ENCODE measurements around the gene LARP1. TPM values are rescaled to one million over a fixed set of nuclear protein-coding genes. Genes with fewer than 3 reads are reported as not detected.

LARP1 gene
- total and polyA plus RNA-seq, 9 of the 15 experiments (the other 6 are each of a cell fraction or from before 2014, with no cell fraction given) = 22.6 to 300 (median 92.0) TPM

DNA sequence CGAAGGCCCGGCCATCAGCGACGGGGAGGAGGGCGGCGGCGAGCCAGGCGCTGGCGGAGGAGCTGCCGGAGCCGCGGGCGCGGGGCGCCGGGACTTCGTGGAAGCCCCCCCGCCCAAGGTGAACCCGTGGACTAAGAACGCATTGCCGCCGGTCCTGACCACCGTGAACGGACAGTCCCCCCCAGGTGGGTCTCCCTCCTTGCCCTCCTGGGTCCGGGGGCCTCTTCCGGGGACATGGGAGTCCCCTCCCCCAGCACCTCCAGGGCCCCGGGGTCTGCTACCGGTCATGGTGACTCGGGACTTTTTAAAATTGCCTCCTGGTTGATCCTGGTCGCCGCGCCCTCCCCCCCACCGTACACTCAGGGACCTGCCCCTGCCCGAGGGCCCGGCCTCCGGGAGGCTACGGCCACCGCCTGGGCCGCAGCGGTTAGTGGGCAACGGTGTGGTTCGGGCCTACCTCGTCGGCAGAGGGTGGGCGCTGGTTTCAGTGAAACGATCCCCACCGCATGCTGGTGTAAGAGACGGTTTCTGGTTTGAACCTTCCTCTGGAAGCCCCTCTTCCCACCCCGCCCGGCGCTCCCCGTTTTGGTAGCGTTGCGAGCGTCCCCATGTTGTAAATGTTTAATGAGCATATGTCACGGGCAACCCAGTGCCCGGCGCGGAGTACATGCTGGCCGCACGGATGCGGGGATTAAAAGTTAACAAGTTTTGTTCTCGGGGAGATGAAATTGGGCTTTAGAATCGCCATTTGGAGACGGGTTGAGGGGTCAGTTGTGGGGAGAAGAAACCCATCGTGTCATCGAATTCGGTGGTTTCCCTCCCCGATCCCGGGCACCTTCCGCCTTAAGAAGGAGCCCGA lies 1.1 kb downstream of the LARP1 start (continued):
- TF ChIP-seq TSC22D4 (tag; IDR thresholded peaks at IDR 0.05) = no peak
- no peak for TF ChIP-seq BRCA1 (IDR thresholded peaks at IDR 0.05)
- TF ChIP-seq BRCA1 (CRISPR knock-in tag; IDR thresholded peaks at IDR 0.05) = no peak
- TF ChIP-seq NR2F6 (CRISPR knock-in tag; IDR thresholded peaks at IDR 0.05) = no peak
- TF ChIP-seq SP2 (IDR thresholded peaks at IDR 0.05; ENCODE audit: extremely low read depth, low read depth, low read length, poor library complexity, severe bottlenecking) = no peak
- TF ChIP-seq ZNF318 (IDR thresholded peaks at IDR 0.05; ENCODE audit: borderline replicate concordance in 1 of 2, low read depth in 1 of 2) = no peak
- TF ChIP-seq E2F3 (CRISPR knock-in tag; IDR thresholded peaks at IDR 0.05) = no peak
- TF ChIP-seq TCF3 (CRISPR knock-in tag; IDR thresholded peaks at IDR 0.05) = no peak
- no peak for TF ChIP-seq NRF1 (conservative IDR thresholded peaks at IDR 0.05 in 1 of 2, IDR thresholded peaks at IDR 0.05 in 1 of 2)
- no peak for TF ChIP-seq HMG20B (CRISPR knock-in tag; IDR thresholded peaks at IDR 0.05)
- TF ChIP-seq FOXO4 (CRISPR knock-in tag; IDR thresholded peaks at IDR 0.05) = no peak
- TF ChIP-seq KLF10 (CRISPR knock-in tag; IDR thresholded peaks at IDR 0.05) = no peak
- TF ChIP-seq, protein P1, sequence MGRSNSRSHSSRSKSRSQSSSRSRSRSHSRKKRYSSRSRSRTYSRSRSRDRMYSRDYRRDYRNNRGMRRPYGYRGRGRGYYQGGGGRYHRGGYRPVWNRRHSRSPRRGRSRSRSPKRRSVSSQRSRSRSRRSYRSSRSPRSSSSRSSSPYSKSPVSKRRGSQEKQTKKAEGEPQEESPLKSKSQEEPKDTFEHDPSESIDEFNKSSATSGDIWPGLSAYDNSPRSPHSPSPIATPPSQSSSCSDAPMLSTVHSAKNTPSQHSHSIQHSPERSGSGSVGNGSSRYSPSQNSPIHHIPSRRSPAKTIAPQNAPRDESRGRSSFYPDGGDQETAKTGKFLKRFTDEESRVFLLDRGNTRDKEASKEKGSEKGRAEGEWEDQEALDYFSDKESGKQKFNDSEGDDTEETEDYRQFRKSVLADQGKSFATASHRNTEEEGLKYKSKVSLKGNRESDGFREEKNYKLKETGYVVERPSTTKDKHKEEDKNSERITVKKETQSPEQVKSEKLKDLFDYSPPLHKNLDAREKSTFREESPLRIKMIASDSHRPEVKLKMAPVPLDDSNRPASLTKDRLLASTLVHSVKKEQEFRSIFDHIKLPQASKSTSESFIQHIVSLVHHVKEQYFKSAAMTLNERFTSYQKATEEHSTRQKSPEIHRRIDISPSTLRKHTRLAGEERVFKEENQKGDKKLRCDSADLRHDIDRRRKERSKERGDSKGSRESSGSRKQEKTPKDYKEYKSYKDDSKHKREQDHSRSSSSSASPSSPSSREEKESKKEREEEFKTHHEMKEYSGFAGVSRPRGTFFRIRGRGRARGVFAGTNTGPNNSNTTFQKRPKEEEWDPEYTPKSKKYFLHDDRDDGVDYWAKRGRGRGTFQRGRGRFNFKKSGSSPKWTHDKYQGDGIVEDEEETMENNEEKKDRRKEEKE (IDR thresholded peaks at IDR 0.05; ENCODE audit: borderline replicate concordance in 1 of 2, control insufficient read depth in 1 of 2, low read depth in 2 of 2, low read length in 1 of 2) = no peak
- TF ChIP-seq PML (IDR thresholded peaks at IDR 0.05; ENCODE audit: low read length) = no peak
